H1 (cell line): ENCODE results near the gene TMED10. TPM values are rescaled to one million over a fixed set of nuclear protein-coding genes. Genes with fewer than 3 reads are reported as not detected.

Experiments
- CTCF ChIA-PET: fragments of 300-600 bp; sonication (Branson Sonifier 250); formaldehyde crosslinking; loops from one replicate; lab custom pipeline; 2021; ENCODE audit not compliant: partially characterized antibody; lab: Charles Lee
- POLR2A ChIA-PET: fragments of 300-600 bp; sonication (Branson Sonifier 250); formaldehyde crosslinking; loops from one replicate; lab custom pipeline; 2021; ENCODE audit warnings: inconsistent platforms; ENCODE audit not compliant: partially characterized antibody; lab: Charles Lee
- DNase-seq, 2 experiments: peaks; one replicate each; pipeline versions ENCODE4 v3.0.0 to v3.0.0-alpha.2; 2010 to 2022; ENCODE audit warnings: low spot score in 2 of 2, low read depth in 1 of 2, mixed read lengths in 1 of 2
- FAIRE-seq: peaks from 2 replicates; lab custom pipeline; 2011; peaks lifted over from hg19 to GRCh38; lab: Jason Lieb, UNC
- H2AFZ ChIP-seq: 2 replicates; pipeline ENCODE4 v1.8.1; 2012; ENCODE audit warnings: low read length, inconsistent platforms
- H2AK5ac ChIP-seq: 2 replicates; pipeline ENCODE4 v1.6.1; 2013; ENCODE audit warnings: low read depth, low read length
- H2BK120ac ChIP-seq: replicated peaks from 2 replicates; pipeline ENCODE3; 2013; ENCODE audit warnings: low read depth, low read length, inconsistent platforms
- H2BK12ac ChIP-seq: 2 replicates; pipeline ENCODE4 v1.6.1; 2013; ENCODE audit warnings: low read depth, low read length
- H2BK15ac ChIP-seq: 2 replicates; pipeline ENCODE4 v1.6.1; 2013; ENCODE audit warnings: low read length
- H2BK20ac ChIP-seq: 2 replicates; pipeline ENCODE4 v1.6.1; 2013; ENCODE audit warnings: low read length
- H2BK5ac ChIP-seq: 2 replicates; pipeline ENCODE4 v1.6.1; 2013; ENCODE audit warnings: low read depth, low read length
- H3K14ac ChIP-seq: 2 replicates; pipeline ENCODE4 v1.6.1; 2013; ENCODE audit warnings: inconsistent platforms; ENCODE audit not compliant: insufficient read length
- H3K18ac ChIP-seq: 2 replicates; pipeline ENCODE4 v1.6.1; 2013; ENCODE audit warnings: low read length; ENCODE audit errors: extremely low read depth
- H3K23ac ChIP-seq: 2 replicates; pipeline ENCODE4 v1.6.1; 2013; ENCODE audit warnings: inconsistent platforms; ENCODE audit not compliant: insufficient read length
- H3K23me2 ChIP-seq: 2 replicates; pipeline ENCODE4 v1.6.1; 2013; ENCODE audit warnings: low read depth, low read length
- H3K27ac ChIP-seq: 2 replicates; pipeline ENCODE4 v1.6.1; 2011; ENCODE audit warnings: low read depth, low read length, inconsistent platforms
- H3K27me3 ChIP-seq, 4 experiments: replicated peaks in 1 of 4; 1 replicate in 1 of 4; 2 replicates in 3 of 4; pipeline versions ENCODE4 v1.6.1 to v1.8.1; 2011 to 2013; ENCODE audit warnings: low read length in 3 of 4, mild to moderate bottlenecking in 3 of 4, inconsistent platforms in 2 of 4, mixed read lengths in 2 of 4, moderate library complexity in 1 of 4; ENCODE audit not compliant: control insufficient read depth in 3 of 4, insufficient read depth in 3 of 4; ENCODE audit errors: extremely low read depth in 1 of 4
- H3K36me3 ChIP-seq, 4 experiments: 2 replicates each; pipeline versions ENCODE4 v1.6.1 to v1.8.1; 2011 to 2013; ENCODE audit warnings: mild to moderate bottlenecking in 4 of 4, low read length in 3 of 4, moderate library complexity in 2 of 4, control low read depth in 1 of 4, inconsistent platforms in 1 of 4; ENCODE audit not compliant: insufficient read depth in 4 of 4, control insufficient read depth in 2 of 4
- H3K4ac ChIP-seq: replicated peaks from 2 replicates; pipeline ENCODE3; 2013; ENCODE audit warnings: low read length, low read depth, mixed read lengths, inconsistent platforms; ENCODE audit not compliant: insufficient read length
- H3K4me1 ChIP-seq, 4 experiments: replicated peaks in 1 of 4; 1 replicate in 1 of 4; 2 replicates in 3 of 4; pipeline versions ENCODE4 v1.6.1 to v1.8.1; 2011 to 2013; ENCODE audit warnings: low read length in 3 of 4, inconsistent platforms in 2 of 4, mixed read lengths in 1 of 4; ENCODE audit not compliant: insufficient read depth in 4 of 4, control insufficient read depth in 3 of 4
- H3K4me2 ChIP-seq, 2 experiments: 2 replicates each; pipeline versions ENCODE4 v1.6.1 to v1.8.1; 2011 to 2013; ENCODE audit warnings: low read depth in 2 of 2, low read length in 2 of 2, control low read depth in 1 of 2, inconsistent platforms in 1 of 2, mild to moderate bottlenecking in 1 of 2; ENCODE audit not compliant: insufficient read depth in 1 of 2
- H3K4me3 ChIP-seq, 4 experiments: fragments of 200-600, 300-600 bp in 1 of 4; sonication (generic), shearing (Covaris generic), sonication (Bioruptor Twin) in 1 of 4; 2 replicates each; pipeline versions ENCODE4 v1.5.1 to v1.8.1; 2011 to 2016; ENCODE audit warnings: low read length in 4 of 4, low read depth in 3 of 4, control low read depth in 2 of 4, inconsistent platforms in 2 of 4, mild to moderate bottlenecking in 2 of 4, mixed read lengths in 1 of 4, moderate library complexity in 1 of 4; ENCODE audit not compliant: insufficient read depth in 2 of 4; ENCODE audit errors: extremely low read depth in 1 of 4
- H3K56ac ChIP-seq: replicated peaks from 2 replicates; pipeline ENCODE3; 2013; ENCODE audit warnings: low read depth, mild to moderate bottlenecking, mixed read lengths, low read length, inconsistent platforms; ENCODE audit not compliant: insufficient read length
- H3K79me1 ChIP-seq: 2 replicates; pipeline ENCODE4 v1.6.1; 2013; ENCODE audit warnings: low read depth, low read length, control low read depth
- H3K79me2 ChIP-seq, 2 experiments: 2 replicates each; pipeline versions ENCODE4 v1.6.1 to v1.8.1; 2012 to 2013; ENCODE audit warnings: low read length in 2 of 2, mild to moderate bottlenecking in 2 of 2, inconsistent platforms in 1 of 2; ENCODE audit not compliant: insufficient read depth in 2 of 2, control insufficient read depth in 1 of 2
- H3K9ac ChIP-seq, 4 experiments: replicated peaks in 1 of 4; 1 replicate in 1 of 4; 2 replicates in 3 of 4; pipeline versions ENCODE4 v1.6.1 to v1.8.1; 2011 to 2013; ENCODE audit warnings: low read depth in 3 of 4, low read length in 3 of 4, control low read depth in 2 of 4, mild to moderate bottlenecking in 2 of 4, moderate library complexity in 2 of 4, inconsistent platforms in 1 of 4; ENCODE audit errors: extremely low read depth in 1 of 4
- H3K9me3 ChIP-seq, 2 experiments: 2 replicates each; pipeline versions ENCODE4 v1.6.1 to v1.8.1; 2012 to 2013; ENCODE audit warnings: mild to moderate bottlenecking in 2 of 2, moderate library complexity in 2 of 2, control low read depth in 1 of 2, inconsistent platforms in 1 of 2, low read depth in 1 of 2, low read length in 1 of 2, mixed read lengths in 1 of 2; ENCODE audit not compliant: insufficient read depth in 2 of 2
- H4K20me1 ChIP-seq, 2 experiments: replicated peaks in 1 of 2; 2 replicates each; pipeline versions ENCODE3 to v1.8.1; 2011 to 2013; ENCODE audit warnings: inconsistent platforms in 2 of 2, low read length in 2 of 2, mild to moderate bottlenecking in 1 of 2; ENCODE audit not compliant: insufficient read depth in 2 of 2, control insufficient read depth in 1 of 2
- H4K5ac ChIP-seq: 2 replicates; pipeline ENCODE4 v1.6.1; 2013; ENCODE audit warnings: low read length, low read depth, mixed read lengths, inconsistent platforms; ENCODE audit not compliant: insufficient read length
- H4K8ac ChIP-seq: 2 replicates; pipeline ENCODE4 v1.8.0; 2013; ENCODE audit warnings: mild to moderate bottlenecking, moderate library complexity, low read length, inconsistent platforms; ENCODE audit not compliant: insufficient read depth; ENCODE audit errors: extremely low read depth
- H4K91ac ChIP-seq: replicated peaks from 2 replicates; pipeline ENCODE3; 2013; ENCODE audit warnings: low read length, mixed read lengths, inconsistent platforms; ENCODE audit not compliant: insufficient read length
- RFX5 ChIP-seq: IDR thresholded peaks from 2 replicates; pipeline ENCODE4 v1.6.1; 2011; ENCODE audit warnings: low read depth, low read length, improper control_type of control experiment, borderline replicate concordance
- whole genome bisulfite sequencing, 2 experiments: shearing (Covaris generic) in 1 of 2; methylation state at CpG; one replicate each; pipeline versions ENCODE4 v1.1.6 to v1.1.7; 2013 to 2015; ENCODE audit warnings: low lambda C conversion rate in 2 of 2, mixed read lengths in 2 of 2, inconsistent platforms in 1 of 2, low coverage in 1 of 2, missing lambda C conversion rate in 1 of 2; ENCODE audit not compliant: insufficient replicate concordance in 2 of 2, insufficient coverage in 1 of 2, insufficient read length in 1 of 2; ENCODE audit errors: extremely low coverage in 1 of 2, missing lambda C conversion rate in 1 of 2; 5-methylcytosine and 5-hydroxymethylcytosine counted together
- polyA plus RNA-seq, 7 experiments: library from polyadenylated mRNA; depleted of rRNA in 3 of 7; stranded (reverse) in 5 of 7; unstranded in 2 of 7; fragments of >200 nt in 5 of 7; fragments of 200-250 nt in 2 of 7; gene quantifications; 1 replicate in 5 of 7; 2 replicates in 1 of 7; 4 replicates in 1 of 7; pipeline versions ENCODE4 v1.2.1 to v1.2.3, GENCODE V29; 2011 to 2013; ENCODE audit warnings: missing spikeins in 2 of 7, mixed read lengths in 2 of 7
- total RNA-seq: library from RNA; stranded (reverse); fragmentation: NEBNext Ultra II Directional; extraction: Animal tissue kit (Norgen Biotek cat#: 25700); gene quantifications from 2 replicates; pipeline ENCODE4 v1.2.1, GENCODE V29; 2021

The TMED10 gene
- total and polyA plus RNA-seq, 2 of the 8 experiments (the other 6 are each of a cell fraction or from before 2014, with no cell fraction given) = 218 to 250 TPM

DNA sequence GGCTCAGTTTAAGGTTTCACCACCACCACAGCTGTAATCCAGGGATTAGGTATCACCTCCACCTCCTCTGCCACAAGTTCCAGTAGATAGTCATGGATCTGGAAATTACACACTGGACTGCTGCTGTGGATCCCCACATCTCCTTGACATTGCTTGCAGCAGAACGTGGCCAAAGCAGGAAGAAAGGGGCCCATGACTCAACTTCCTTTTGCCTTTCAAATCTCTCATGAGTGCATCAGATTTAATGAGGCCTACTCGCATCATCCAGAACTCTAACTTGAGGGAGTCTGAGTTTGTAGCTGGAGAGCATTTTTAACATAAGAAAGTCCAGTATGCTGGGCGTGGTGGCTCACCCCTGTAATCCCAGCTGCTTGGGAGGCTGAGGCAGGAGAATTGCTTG, 29.2 kb upstream of the TMED10 start:
- no peaks in the 10 kb centered on the region for H4K20me1 ChIP-seq
- H4K91ac ChIP-seq = no peak overlapping the region
- H2BK12ac ChIP-seq = no peak overlapping the region
- no peak overlapping the region for H2BK120ac ChIP-seq
- no peak overlapping the region for H2AK5ac ChIP-seq
- H3K9ac ChIP-seq = no peak overlapping the region
- H4K8ac ChIP-seq = 0 out of 2 replicates have a peak overlapping the region, but pooled peaks have one; percentile 9
- DNase-seq = no peak
- TF ChIP-seq RFX5 = no peak
- TF ChIP-seq, all 59 proteins: peak for 0
- H4K5ac ChIP-seq = no peak overlapping the region
- no peak overlapping the region for H3K18ac ChIP-seq
- no peak overlapping the region for H2BK5ac ChIP-seq
- H3K4ac ChIP-seq = no peak overlapping the region
- H2AFZ ChIP-seq = no peak overlapping the region
- no peak overlapping the region for H3K56ac ChIP-seq
- no peak overlapping the region for H3K23ac ChIP-seq
- H3K4me3 ChIP-seq = no peak overlapping the region
- no peaks in the 10 kb centered on the region for H3K79me2 ChIP-seq
- H3K9me3 ChIP-seq = no peaks in the 10 kb centered on the region
- no peaks in the 10 kb centered on the region for H3K4me1 ChIP-seq
- POLR2A ChIA-PET = interaction anchor here (0.6 to 1.0 kb wide), 3 partner anchors 10 to 79 kb away, joined by 3 read pairs; no protein-coding TSS in a partner anchor
- CTCF ChIA-PET = interaction anchor here (0.8 to 1.9 kb wide), 4 partner anchors 12 to 81 kb away, joined by 3 to 9 read pairs (median 4); no protein-coding TSS in a partner anchor
- 87% methylated on average over 3 of the region's 3 CpGs; no CpG with 5 or more reads in 1 of the 2 experiments for WGBS, 2 experiments
- H3K14ac ChIP-seq = no peak overlapping the region
- no peaks in the 10 kb centered on the region for H3K36me3 ChIP-seq
- H3K4me2 ChIP-seq = no peak overlapping the region
- no peaks in the 10 kb centered on the region for H3K79me1 ChIP-seq
- no peak for FAIRE-seq
- H3K23me2 ChIP-seq = no peaks in the 10 kb centered on the region
- H3K27ac ChIP-seq = no peak overlapping the region
- no peaks in the 10 kb centered on the region for H3K27me3 ChIP-seq
- no peak overlapping the region for H2BK20ac ChIP-seq
- no peak overlapping the region for H2BK15ac ChIP-seq
